SIG-M5 treated with dmso at 0.1 percent for 504 hours (cell line): ENCODE results near the gene PCGF3.
"Not testable (repeated sequence)": the region's sequence is repeated elsewhere in the genome, so short reads cannot be mapped to it uniquely, and the experiment has no call there.

Experiments
- DNase-seq: peaks from one replicate; lab custom pipeline; 2025; ENCODE audit not compliant: unreplicated experiment; lab: John Stamatoyannopoulos, UW

The PCGF3 gene

GRCh38 chr4:780255-780654, 74.6 kb downstream of the PCGF3 start:
- DNase-seq = not testable (repeated sequence)

GRCh38 chr4:780716-781492, 75.3 kb downstream of the PCGF3 start:
- no peak for DNase-seq

GRCh38 chr4:781493-782216, 76.0 kb downstream of the PCGF3 start:
- DNase-seq = peak; percentile 96

GRCh38 chr4:784401-785331, 79.0 kb downstream of the PCGF3 start:
- no peak for DNase-seq

- DNase-seq = no peak
Observed at GRCh38 chr4:785332-786073, 79.9 kb downstream of the PCGF3 start.

GRCh38 chr4:786074-786741, 80.6 kb downstream of the PCGF3 start:
- DNase-seq = no peak

GRCh38 chr4:786861-787300, 81.2 kb downstream of the PCGF3 start:
- DNase-seq = no peak

- no peak for DNase-seq
Observed at GRCh38 chr4:787561-787981, 81.9 kb downstream of the PCGF3 start.

- DNase-seq = no peak
Observed at GRCh38 chr4:788006-788635, 82.5 kb downstream of the PCGF3 start.

GRCh38 chr4:788636-789297, 83.1 kb downstream of the PCGF3 start:
- no peak for DNase-seq

GRCh38 chr4:789571-790465, 84.2 kb downstream of the PCGF3 start:
- no peak for DNase-seq

- DNase-seq = no peak
Observed at GRCh38 chr4:790466-790820, 84.8 kb downstream of the PCGF3 start.

GRCh38 chr4:791252-791897, 85.7 kb downstream of the PCGF3 start:
- no peak for DNase-seq

GRCh38 chr4:791898-792625, 86.4 kb downstream of the PCGF3 start:
- no peak for DNase-seq

- DNase-seq = no peak
Observed at GRCh38 chr4:792626-793092, 87.0 kb downstream of the PCGF3 start.

- no peak for DNase-seq
Observed at GRCh38 chr4:793093-793861, 87.6 kb downstream of the PCGF3 start.
